AG09319 (cell line): Measurements from ENCODE around the gene ARHGAP15.

Experiments used
- DNase-seq: peaks from one replicate; pipeline ENCODE4 v3.0.0-alpha.2; 2010; ENCODE audit warnings: low read depth; ENCODE audit errors: extremely low read depth
- TF ChIP-seq, protein P1 (sequence below): IDR thresholded peaks from 2 replicates; pipeline ENCODE4 v1.5.1; 2011; ENCODE audit warnings: low read depth, mild to moderate bottlenecking, inconsistent platforms, low read length, moderate library complexity

ARHGAP15 gene

DNA sequence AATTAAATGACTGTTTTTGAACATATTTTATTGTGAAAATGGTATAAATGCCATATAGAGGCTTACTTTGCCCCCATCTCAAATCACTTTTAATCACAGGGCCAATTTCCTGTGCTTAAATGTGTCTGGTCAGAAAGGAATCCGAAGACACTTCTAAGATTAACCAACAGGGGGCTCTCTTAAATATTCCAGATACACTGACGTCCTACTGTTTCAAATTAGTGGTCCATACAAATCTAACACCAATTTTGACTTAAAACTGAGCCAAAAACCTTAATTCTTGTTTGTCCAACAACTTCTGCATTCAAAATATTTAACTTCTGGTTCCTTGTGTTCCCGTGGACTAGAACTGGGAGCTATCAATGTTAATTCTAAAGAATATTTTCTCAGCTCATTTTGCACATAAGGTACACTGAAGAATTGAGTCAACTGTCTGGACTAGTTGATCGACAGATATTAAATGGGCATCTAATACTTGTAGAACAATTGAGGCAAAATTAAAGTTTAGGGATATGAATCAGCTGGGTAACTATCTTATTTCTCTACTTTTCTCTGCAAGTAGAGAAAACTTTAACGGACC is 557.5 kb downstream of the ARHGAP15 start:
- TF ChIP-seq, protein P1, sequence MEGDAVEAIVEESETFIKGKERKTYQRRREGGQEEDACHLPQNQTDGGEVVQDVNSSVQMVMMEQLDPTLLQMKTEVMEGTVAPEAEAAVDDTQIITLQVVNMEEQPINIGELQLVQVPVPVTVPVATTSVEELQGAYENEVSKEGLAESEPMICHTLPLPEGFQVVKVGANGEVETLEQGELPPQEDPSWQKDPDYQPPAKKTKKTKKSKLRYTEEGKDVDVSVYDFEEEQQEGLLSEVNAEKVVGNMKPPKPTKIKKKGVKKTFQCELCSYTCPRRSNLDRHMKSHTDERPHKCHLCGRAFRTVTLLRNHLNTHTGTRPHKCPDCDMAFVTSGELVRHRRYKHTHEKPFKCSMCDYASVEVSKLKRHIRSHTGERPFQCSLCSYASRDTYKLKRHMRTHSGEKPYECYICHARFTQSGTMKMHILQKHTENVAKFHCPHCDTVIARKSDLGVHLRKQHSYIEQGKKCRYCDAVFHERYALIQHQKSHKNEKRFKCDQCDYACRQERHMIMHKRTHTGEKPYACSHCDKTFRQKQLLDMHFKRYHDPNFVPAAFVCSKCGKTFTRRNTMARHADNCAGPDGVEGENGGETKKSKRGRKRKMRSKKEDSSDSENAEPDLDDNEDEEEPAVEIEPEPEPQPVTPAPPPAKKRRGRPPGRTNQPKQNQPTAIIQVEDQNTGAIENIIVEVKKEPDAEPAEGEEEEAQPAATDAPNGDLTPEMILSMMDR: peak; percentile 49
- DNase-seq: peak; percentile 8

DNA sequence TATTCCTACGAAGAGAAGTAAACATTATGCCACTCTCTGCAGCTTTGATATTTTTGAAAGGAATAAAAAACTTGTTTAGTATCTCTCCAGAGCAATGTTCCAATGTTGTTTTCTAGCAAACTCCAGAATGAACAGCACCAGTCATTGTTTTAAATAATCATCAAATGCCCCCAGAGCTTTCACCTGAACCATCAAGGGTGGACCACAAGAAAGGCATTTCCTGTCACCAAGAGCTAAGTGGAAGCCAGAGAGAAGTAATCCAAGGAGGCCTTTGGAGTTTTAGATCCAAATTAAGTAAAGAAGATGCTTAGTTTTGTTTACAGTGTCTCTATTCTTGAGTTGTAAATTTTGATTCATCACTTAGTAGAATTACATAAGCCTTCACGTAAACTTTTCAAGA is 559.0 kb downstream of the ARHGAP15 start:
- DNase-seq: no peak
- TF ChIP-seq, protein P1: no peak

DNA sequence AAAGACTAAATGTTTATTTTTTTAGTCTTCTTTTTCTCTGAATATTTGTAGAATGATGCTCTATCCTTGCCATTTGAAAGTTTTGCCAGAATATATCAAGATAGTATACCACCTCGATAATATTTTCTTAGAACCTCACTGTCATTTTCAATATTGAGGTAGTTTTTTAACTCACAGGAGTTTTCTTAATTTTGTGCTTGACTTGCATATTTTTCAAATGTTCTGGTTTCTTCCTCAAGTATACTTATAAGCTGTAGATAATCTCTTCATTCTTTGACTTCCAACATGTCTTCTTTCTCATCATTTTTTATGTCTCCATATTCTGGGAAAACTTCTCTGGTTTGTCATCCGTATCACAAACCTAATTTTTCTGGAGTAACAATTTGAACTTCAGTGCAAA is 559.6 kb downstream of the ARHGAP15 start:
- TF ChIP-seq, protein P1: no peak
- DNase-seq: no peak

DNA sequence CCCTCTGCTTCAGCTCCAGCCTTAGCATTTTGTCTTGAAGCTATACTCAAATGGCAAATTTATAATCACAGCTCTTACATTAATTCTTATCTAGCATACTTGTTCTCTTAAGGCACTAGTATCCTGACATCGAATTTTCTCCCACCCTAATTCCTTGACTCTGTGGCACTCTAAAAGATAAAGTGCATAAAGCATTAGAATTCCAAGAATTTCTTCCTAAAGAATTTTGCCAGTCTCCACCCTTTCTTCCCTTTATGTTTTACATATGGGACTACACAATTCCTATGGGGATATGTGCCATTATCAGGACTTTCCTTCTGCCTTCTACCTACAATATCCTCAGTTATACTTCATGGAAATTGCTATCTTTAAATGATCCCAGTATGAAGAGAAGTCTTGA is 560.3 kb downstream of the ARHGAP15 start:
- DNase-seq: no peak
- TF ChIP-seq, protein P1: no peak

- no peak for DNase-seq
- TF ChIP-seq, protein P1: no peak
Observed at GRCh38 chr2:143690235-143690634, 561.0 kb downstream of the ARHGAP15 start.

GRCh38 chr2:143691121-143691520 is 561.9 kb downstream of the ARHGAP15 start:
- TF ChIP-seq, protein P1: no peak
- no peak for DNase-seq

DNA sequence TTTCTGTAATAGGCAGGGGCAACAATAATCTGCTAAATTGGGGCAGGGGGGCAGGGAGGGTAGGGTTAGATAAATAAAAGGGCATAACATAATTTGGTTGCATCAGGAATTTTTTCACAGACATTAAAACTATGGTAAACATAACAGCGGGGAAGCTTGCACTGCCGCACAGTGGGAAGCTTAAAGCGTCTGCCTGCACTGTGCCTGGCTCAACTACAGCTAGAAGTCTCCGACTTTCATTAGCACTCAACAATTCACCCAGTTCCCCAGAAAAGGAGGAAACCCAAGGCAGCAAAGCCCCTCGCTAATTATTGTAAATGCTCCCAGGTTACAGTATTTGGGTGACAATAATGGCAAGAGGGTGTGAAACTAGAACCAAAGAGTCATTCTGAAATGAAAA is 562.9 kb downstream of the ARHGAP15 start:
- TF ChIP-seq, protein P1: no peak
- DNase-seq: no peak
